Epithelial cell of proximal tubule (primary cell): Measurements from ENCODE around the gene WLS. TPM values are rescaled to one million over a fixed set of nuclear protein-coding genes. Genes with fewer than 3 reads are reported as not detected.
"Not testable (repeated sequence)": the region's sequence is repeated elsewhere in the genome, so short reads cannot be mapped to it uniquely, and the experiment has no call there.

Experiments used
- DNase-seq: peaks from one replicate; pipeline ENCODE4 v3.0.0-alpha.2; 2011; ENCODE audit warnings: low read depth
- H3K4me3 ChIP-seq: 2 replicates; pipeline ENCODE4 v1.5.1; 2011; ENCODE audit warnings: low read depth, mild to moderate bottlenecking, low read length
- CTCF ChIP-seq: conservative IDR thresholded peaks from 2 replicates; pipeline ENCODE4 v1.5.1; 2012; ENCODE audit warnings: low read depth, mild to moderate bottlenecking, low read length
- total RNA-seq: library from RNA; depleted of rRNA; stranded (reverse); fragments of >200 nt; gene quantifications from 2 replicates; pipeline ENCODE4 v1.2.3, GENCODE V29; 2015

WLS gene
- total RNA-seq, 1 donor from 2014 or later = 14.4 TPM

- DNase-seq = no peak
- H3K4me3 ChIP-seq = no peak overlapping the region
- TF ChIP-seq CTCF = no peak
These were observed 56.5 kb downstream of the WLS start for GRCh38 chr1:68175621-68176398.

GRCh38 chr1:68174738-68175113 lies 57.6 kb downstream of the WLS start:
- DNase-seq = no peak
- TF ChIP-seq CTCF = no peak
- no peak overlapping the region for H3K4me3 ChIP-seq

GRCh38 chr1:68173936-68174737 lies 58.2 kb downstream of the WLS start:
- no peak for TF ChIP-seq CTCF
- DNase-seq = peak; percentile 72
- no peak overlapping the region for H3K4me3 ChIP-seq

- no peak for DNase-seq
- TF ChIP-seq CTCF = no peak
- no peak overlapping the region for H3K4me3 ChIP-seq
These were observed 58.9 kb downstream of the WLS start for GRCh38 chr1:68173283-68173935.

GRCh38 chr1:68171795-68172194 lies 60.5 kb downstream of the WLS start:
- H3K4me3 ChIP-seq, DNase-seq: not testable (repeated sequence)

GRCh38 chr1:68168545-68169171 lies 63.7 kb downstream of the WLS start:
- no peak for DNase-seq
- H3K4me3 ChIP-seq = no peak overlapping the region
- TF ChIP-seq CTCF = no peak

- DNase-seq = no peak
- no peak overlapping the region for H3K4me3 ChIP-seq
- no peak for TF ChIP-seq CTCF
These were observed 65.1 kb downstream of the WLS start for GRCh38 chr1:68167211-68167610.
